GM15510 (cell line): ENCODE results near the gene RBM12.

Experiments used
- POLR2A ChIP-seq: IDR thresholded peaks from 3 replicates; pipeline ENCODE4 v1.6.1; 2011; ENCODE audit warnings: borderline replicate concordance; ENCODE audit not compliant: insufficient read length; ENCODE audit errors: extremely low read depth

Gene RBM12

GRCh38 chr20:35637276-35637675 is 27.4 kb downstream of the RBM12 start:
- TF ChIP-seq POLR2A, result no peak

GRCh38 chr20:35636095-35636494 is 28.6 kb downstream of the RBM12 start:
- no peak for TF ChIP-seq POLR2A

GRCh38 chr20:35635652-35636051 is 29.0 kb downstream of the RBM12 start:
- no peak for TF ChIP-seq POLR2A

- no peak for TF ChIP-seq POLR2A
Measured at GRCh38 chr20:35632539-35633115, 32.1 kb downstream of the RBM12 start.

- TF ChIP-seq POLR2A, result no peak
Measured at GRCh38 chr20:35630636-35631035, 34.1 kb downstream of the RBM12 start.

GRCh38 chr20:35629427-35630145 is 35.1 kb downstream of the RBM12 start:
- no peak for TF ChIP-seq POLR2A

- no peak for TF ChIP-seq POLR2A
Measured at GRCh38 chr20:35627121-35627520, 37.6 kb downstream of the RBM12 start.

GRCh38 chr20:35626386-35627001 is 38.2 kb downstream of the RBM12 start:
- no peak for TF ChIP-seq POLR2A

GRCh38 chr20:35625584-35626385 is 38.9 kb downstream of the RBM12 start:
- no peak for TF ChIP-seq POLR2A

- no peak for TF ChIP-seq POLR2A
Measured at GRCh38 chr20:35621560-35621946, 43.1 kb downstream of the RBM12 start.

GRCh38 chr20:35620818-35621559 is 43.7 kb downstream of the RBM12 start:
- TF ChIP-seq POLR2A, result no peak

GRCh38 chr20:35619196-35620095 is 45.3 kb downstream of the RBM12 start:
- TF ChIP-seq POLR2A, result peak; percentile 36

- no peak for TF ChIP-seq POLR2A
Measured at GRCh38 chr20:35618263-35619131, 46.2 kb downstream of the RBM12 start.
